Epidermal melanocyte (primary cell): Measurements from ENCODE around the gene PPP3R1.
"Not testable (repeated sequence)": the region's sequence is repeated elsewhere in the genome, so short reads cannot be mapped to it uniquely, and the experiment has no call there.

Source experiments
- DNase-seq: peaks from one replicate; pipeline ENCODE4 v3.0.0; 2011; ENCODE audit warnings: low spot score; ENCODE audit not compliant: insufficient read length

PPP3R1 gene

GRCh38 chr2:68189991-68190784 is 62.1 kb downstream of the PPP3R1 start:
- no peak for DNase-seq

- DNase-seq = no peak
Measured at GRCh38 chr2:68188831-68189230, 63.5 kb downstream of the PPP3R1 start.

- DNase-seq = no peak
Measured at GRCh38 chr2:68187329-68187728, 65.0 kb downstream of the PPP3R1 start.

GRCh38 chr2:68185541-68186164 is 66.7 kb downstream of the PPP3R1 start:
- DNase-seq = no peak

GRCh38 chr2:68182902-68183301 is 69.4 kb downstream of the PPP3R1 start:
- no peak for DNase-seq

GRCh38 chr2:68178954-68179627 is 73.2 kb downstream of the PPP3R1 start:
- DNase-seq = no peak

- no peak for DNase-seq
Measured at GRCh38 chr2:68178432-68178831, 73.9 kb downstream of the PPP3R1 start.

- no peak for DNase-seq
Measured at GRCh38 chr2:68177541-68177940, 74.8 kb downstream of the PPP3R1 start.

- DNase-seq = no peak
Measured at GRCh38 chr2:68176657-68177056, 75.7 kb downstream of the PPP3R1 start.

- not testable (repeated sequence) for DNase-seq
Measured at GRCh38 chr2:68175210-68175609, 77.1 kb downstream of the PPP3R1 start.

- no peak for DNase-seq
Measured at GRCh38 chr2:68172990-68173700, 79.2 kb downstream of the PPP3R1 start.

GRCh38 chr2:68172521-68172920 is 79.8 kb downstream of the PPP3R1 start:
- DNase-seq = no peak

GRCh38 chr2:68171684-68172083 is 80.6 kb downstream of the PPP3R1 start:
- no peak for DNase-seq

GRCh38 chr2:68171146-68171545 is 81.2 kb downstream of the PPP3R1 start:
- DNase-seq = no peak

GRCh38 chr2:68169308-68169707 is 83.0 kb downstream of the PPP3R1 start:
- DNase-seq = no peak

GRCh38 chr2:68167186-68167585 is 85.1 kb downstream of the PPP3R1 start:
- DNase-seq = no peak

GRCh38 chr2:68163641-68164040 is 88.7 kb downstream of the PPP3R1 start:
- no peak for DNase-seq

- DNase-seq = no peak
Measured at GRCh38 chr2:68158134-68158447, 94.2 kb downstream of the PPP3R1 start.

GRCh38 chr2:68157402-68158133 is 94.8 kb downstream of the PPP3R1 start, which contains the start of gene PNO1:
Gene PNO1 (plus strand): TSS chr2:68157888. CDS start chr2:68157935, 47 bp downstream.
- DNase-seq = peak; percentile 94

- no peak for DNase-seq
Measured at GRCh38 chr2:68157002-68157401, 95.3 kb downstream of the PPP3R1 start.

- DNase-seq = no peak
Measured at GRCh38 chr2:68156419-68156818, 95.9 kb downstream of the PPP3R1 start.
